H9 (cell line): ENCODE results near the gene ASTN2. TPM values are rescaled to one million over a fixed set of nuclear protein-coding genes. Genes with fewer than 3 reads are reported as not detected.

Experiments used
- DNase-seq: peaks from one replicate; pipeline ENCODE4 v3.0.0-alpha.2; 2017
- H2AFZ ChIP-seq: one replicate; pipeline ENCODE4 v1.6.1; 2013; ENCODE audit warnings: mild to moderate bottlenecking, low read length, control low read depth, moderate library complexity
- H2AK5ac ChIP-seq: 2 replicates; pipeline ENCODE4 v1.6.1; 2013; ENCODE audit warnings: low read length, control low read depth, mixed read lengths; ENCODE audit not compliant: insufficient read length
- H2BK120ac ChIP-seq: one replicate; pipeline ENCODE4 v1.6.1; 2013; ENCODE audit warnings: low read depth, mild to moderate bottlenecking, low read length, control low read depth, inconsistent platforms; ENCODE audit not compliant: poor library complexity, severe bottlenecking
- H2BK12ac ChIP-seq: 2 replicates; pipeline ENCODE4 v1.6.1; 2013; ENCODE audit warnings: low read length, control low read depth, mixed read lengths, low read depth; ENCODE audit not compliant: insufficient read length
- H2BK15ac ChIP-seq: 2 replicates; pipeline ENCODE4 v1.6.1; 2013; ENCODE audit warnings: low read depth, low read length, control low read depth
- H2BK20ac ChIP-seq: one replicate; pipeline ENCODE4 v1.6.1; 2013; ENCODE audit warnings: low read depth, mild to moderate bottlenecking, low read length, control low read depth, inconsistent platforms; ENCODE audit not compliant: poor library complexity, severe bottlenecking
- H2BK5ac ChIP-seq: 2 replicates; pipeline ENCODE4 v1.6.1; 2013; ENCODE audit warnings: low read length, control low read depth, mixed read lengths; ENCODE audit not compliant: insufficient read length
- H3K14ac ChIP-seq: 2 replicates; pipeline ENCODE4 v1.6.1; 2013; ENCODE audit warnings: low read length, control low read depth; ENCODE audit not compliant: insufficient read depth
- H3K18ac ChIP-seq: 2 replicates; pipeline ENCODE4 v1.6.1; 2013; ENCODE audit warnings: low read depth, mild to moderate bottlenecking, mixed read lengths, low read length, control low read depth; ENCODE audit not compliant: insufficient read length
- H3K23ac ChIP-seq: 2 replicates; pipeline ENCODE4 v1.6.1; 2013; ENCODE audit warnings: low read length, control low read depth, mixed read lengths, low read depth; ENCODE audit not compliant: insufficient read length
- H3K23me2 ChIP-seq: 2 replicates; pipeline ENCODE4 v1.6.1; 2013; ENCODE audit warnings: low read depth, mild to moderate bottlenecking, mixed read lengths, low read length, control low read depth; ENCODE audit not compliant: insufficient read length, poor library complexity, severe bottlenecking
- H3K27ac ChIP-seq: 2 replicates; pipeline ENCODE4 v1.5.1; 2013; ENCODE audit warnings: low read length, control low read depth, mixed read lengths, low read depth; ENCODE audit not compliant: insufficient read length
- H3K27me3 ChIP-seq: 2 replicates; pipeline ENCODE4 v1.6.1; 2013; ENCODE audit warnings: low read length, control low read depth, inconsistent platforms; ENCODE audit not compliant: insufficient read depth
- H3K4ac ChIP-seq: 2 replicates; pipeline ENCODE4 v1.6.1; 2013; ENCODE audit warnings: low read depth, mild to moderate bottlenecking, control low read depth, inconsistent platforms, low read length, moderate library complexity
- H3K4me1 ChIP-seq: 2 replicates; pipeline ENCODE4 v1.6.1; 2013; ENCODE audit warnings: low read length, control low read depth, inconsistent platforms; ENCODE audit not compliant: insufficient read depth
- H3K4me2 ChIP-seq: 2 replicates; pipeline ENCODE4 v1.6.1; 2013; ENCODE audit warnings: low read length, control low read depth, mixed read lengths; ENCODE audit not compliant: insufficient read length, insufficient read depth
- H3K56ac ChIP-seq: 2 replicates; pipeline ENCODE4 v1.6.1; 2013; ENCODE audit warnings: low read depth, mild to moderate bottlenecking, mixed read lengths, low read length, control low read depth; ENCODE audit not compliant: insufficient read length
- H3K79me1 ChIP-seq: 2 replicates; pipeline ENCODE4 v1.6.1; 2013; ENCODE audit warnings: low read depth, mild to moderate bottlenecking, moderate library complexity, low read length, control low read depth, inconsistent platforms; ENCODE audit not compliant: insufficient read depth, poor library complexity, severe bottlenecking
- H3K79me2 ChIP-seq: 2 replicates; pipeline ENCODE4 v1.6.1; 2013; ENCODE audit warnings: low read length, control low read depth, inconsistent platforms; ENCODE audit not compliant: insufficient read depth
- H3K9ac ChIP-seq: 2 replicates; pipeline ENCODE4 v1.6.1; 2013; ENCODE audit warnings: low read length, control low read depth, mixed read lengths; ENCODE audit not compliant: insufficient read length; ENCODE audit errors: extremely low read depth
- H3K9me3 ChIP-seq: one replicate; pipeline ENCODE4 v1.6.1; 2013; ENCODE audit warnings: low read depth, low read length, inconsistent platforms; ENCODE audit not compliant: control insufficient read depth
- H3T11ph ChIP-seq: one replicate; pipeline ENCODE4 v1.6.1; 2013; ENCODE audit warnings: mild to moderate bottlenecking, low read length, control low read depth, inconsistent platforms
- H4K20me1 ChIP-seq: one replicate; pipeline ENCODE4 v1.6.1; 2013; ENCODE audit not compliant: control insufficient read depth, insufficient read length, insufficient read depth
- H4K5ac ChIP-seq: 2 replicates; pipeline ENCODE4 v1.6.1; 2013; ENCODE audit warnings: low read depth, mild to moderate bottlenecking, mixed read lengths, low read length, control low read depth; ENCODE audit not compliant: insufficient read length
- H4K8ac ChIP-seq: replicated peaks from 2 replicates; pipeline ENCODE4 v1.6.1; 2013; ENCODE audit warnings: low read length, control low read depth, mixed read lengths, low read depth; ENCODE audit not compliant: insufficient read length
- H4K91ac ChIP-seq: 2 replicates; pipeline ENCODE4 v1.6.1; 2013; ENCODE audit warnings: low read depth, mild to moderate bottlenecking, moderate library complexity, mixed read lengths, low read length, control low read depth; ENCODE audit not compliant: insufficient read length
- H3K27ac Mint-ChIP-seq, 3 experiments: 2 replicates in 2 of 3; 3 replicates in 1 of 3; pipeline ENCODE4 v1.8.0; 2020 to 2021; ENCODE audit warnings: mixed read lengths in 3 of 3, mild to moderate bottlenecking in 1 of 3, moderate library complexity in 1 of 3
- H3K27me3 Mint-ChIP-seq: 2 replicates; pipeline ENCODE4 v1.8.0; 2021; ENCODE audit warnings: low read depth, mild to moderate bottlenecking, moderate library complexity, mixed read lengths
- H3K36me3 Mint-ChIP-seq, 3 experiments: 2 replicates in 2 of 3; 3 replicates in 1 of 3; pipeline ENCODE4 v1.8.0; 2020 to 2021; ENCODE audit warnings: low read depth in 3 of 3, mixed read lengths in 3 of 3; ENCODE audit not compliant: insufficient read depth in 1 of 3
- H3K4me1 Mint-ChIP-seq, 2 experiments: 2 replicates each; pipeline ENCODE4 v1.8.0; 2020; ENCODE audit warnings: mixed read lengths in 2 of 2
- H3K4me3 Mint-ChIP-seq, 2 experiments: 2 replicates in 1 of 2; 3 replicates in 1 of 2; pipeline ENCODE4 v1.8.0; 2020 to 2021; ENCODE audit warnings: mild to moderate bottlenecking in 2 of 2, mixed read lengths in 2 of 2, moderate library complexity in 1 of 2
- H3K9me3 Mint-ChIP-seq, 2 experiments: 2 replicates in 1 of 2; 3 replicates in 1 of 2; pipeline ENCODE4 v1.8.0; 2020; ENCODE audit warnings: mild to moderate bottlenecking in 2 of 2, mixed read lengths in 2 of 2, moderate library complexity in 1 of 2
- CTCF ChIP-seq: fragments of 200-600 bp; sonication (generic); conservative IDR thresholded peaks from 3 replicates; pipeline ENCODE4 v1.8.0; 2021; ENCODE audit warnings: antibody characterized with exemption, mild to moderate bottlenecking
- WGBS: extraction: QIAGEN DNeasy Blood & Tissue Kit; methylation state at CpG from one replicate; pipeline ENCODE4 v1.1.7; 2013; ENCODE audit warnings: missing lambda C conversion rate, low lambda C conversion rate, mixed read lengths; ENCODE audit not compliant: insufficient read length; ENCODE audit errors: extremely low coverage; 5-methylcytosine and 5-hydroxymethylcytosine counted together
- total RNA-seq: library from RNA; stranded (reverse); gene quantifications from 2 replicates; pipeline ENCODE4 v1.2.1, GENCODE V29; 2021

ASTN2 gene
- total RNA-seq, 1 experiment from 2014 or later: 9.7 TPM

- Mint-ChIP-seq H3K27me3 (peaks cover 3% of the 10 kb centered on the region), H3K9me3 (no peaks in the 10 kb centered on the region), H3K4me3 (no peak overlapping the region), H3K36me3 (no peaks in the 10 kb centered on the region; a peak in 1 of 7 replicates), H3K27ac (no peak overlapping the region), H3K4me1 (peaks cover 3 to 4% of the 10 kb centered on the region in 2 experiments; a peak in 3 of 4 replicates)
- Histone ChIP-seq H2BK20ac (no peak overlapping the region), H3K23me2 (no peaks in the 10 kb centered on the region), H3K23ac (no peak overlapping the region), H4K8ac (no peak overlapping the region), H2BK120ac (no peak overlapping the region), H3K4ac (no peak overlapping the region), H2BK12ac (no peak overlapping the region), H3K79me1 (no peaks in the 10 kb centered on the region), H2BK15ac (no peak overlapping the region), H3K79me2 (no peaks in the 10 kb centered on the region), H3K9me3 (no peaks in the 10 kb centered on the region), H2AFZ (no peak overlapping the region), H2BK5ac (no peak overlapping the region), H4K20me1 (no peaks in the 10 kb centered on the region), H3K4me2 (no peak overlapping the region), H3K27ac (no peak overlapping the region), H3K18ac (no peak overlapping the region), H4K5ac (no peak overlapping the region), H3K9ac (no peak overlapping the region), H4K91ac (no peak overlapping the region), H3T11ph (no peak overlapping the region), H3K14ac (no peak overlapping the region), H2AK5ac (no peak overlapping the region), H3K27me3 (no peaks in the 10 kb centered on the region; the same call in 1 of the 2 replicates), H3K56ac (no peak overlapping the region), H3K4me1 (no peaks in the 10 kb centered on the region)
- no peak for TF ChIP-seq CTCF
- WGBS: no CpG with 5 or more reads among the region's 3 CpGs
- DNase-seq: no peak
Measured at GRCh38 chr9:116629634-116630033, 785.2 kb downstream of the ASTN2 start.
